Heart right ventricle (tissue), 16 donors: ENCODE data around the gene C17orf114.

Source experiments
- ATAC-seq, 8 donors: fragments of 200-7000 bp; cut with Tn5 transposase; one replicate each; pipeline ENCODE4 v1.9.1; 2020; ENCODE audit warnings: mild to moderate bottlenecking in 8 of 8, moderate library complexity in 8 of 8, moderate number of reproducible peaks in 1 of 8
- DNase-seq, 2 donors: peaks; one replicate each; pipeline ENCODE4 v3.0.0-alpha.2; 2020
- H3K27ac ChIP-seq, 10 donors: fragments of 200-600 bp; sonication (generic) in 2 of 10; one replicate each; pipeline versions ENCODE4 v1.5.0 to v1.8.0; 2020 to 2022; ENCODE audit warnings: mild to moderate bottlenecking in 3 of 10
- H3K27me3 ChIP-seq, 7 donors: fragments of 200-600 bp; one replicate each; pipeline ENCODE4 v1.8.0; 2021 to 2022; ENCODE audit warnings: mild to moderate bottlenecking in 2 of 7
- H3K36me3 ChIP-seq, 9 donors: fragments of 200-600 bp; sonication (generic) in 1 of 9; one replicate each; pipeline versions ENCODE4 v1.5.0 to v1.8.0; 2020 to 2022; ENCODE audit warnings: mild to moderate bottlenecking in 2 of 9
- H3K4me1 ChIP-seq, 9 donors: fragments of 200-600 bp; sonication (generic) in 1 of 9; one replicate each; pipeline versions ENCODE4 v1.5.0 to v1.8.0; 2020 to 2022; ENCODE audit warnings: mild to moderate bottlenecking in 4 of 9
- H3K4me3 ChIP-seq, 10 donors: fragments of 200-600 bp; sonication (generic) in 2 of 10; one replicate each; pipeline versions ENCODE4 v1.5.0 to v1.8.0; 2020 to 2022; ENCODE audit warnings: mild to moderate bottlenecking in 7 of 10, moderate library complexity in 2 of 10
- H3K9me3 ChIP-seq, 11 donors: fragments of 200-600 bp in 10 of 11; sonication (generic) in 2 of 11; one replicate each; pipeline versions ENCODE4 v1.5.0 to v1.8.0; 2013 to 2022; ENCODE audit warnings: mild to moderate bottlenecking in 2 of 11, control low read depth in 1 of 11, moderate library complexity in 1 of 11
- CTCF ChIP-seq, 9 donors: fragments of 200-600 bp; sonication (generic) in 2 of 9; IDR thresholded peaks; one replicate each; pipeline versions ENCODE4 v1.5.0 to v1.8.0; 2021 to 2022; ENCODE audit warnings: antibody characterized with exemption in 9 of 9, mild to moderate bottlenecking in 5 of 9, moderate library complexity in 1 of 9
- WGBS, 2 donors: extraction: QIAGEN DNeasy Blood & Tissue Kit; methylation state at CpG; one replicate each; pipeline ENCODE4 v1.1.7; 2013; ENCODE audit warnings: inconsistent platforms in 1 of 2; 5-methylcytosine and 5-hydroxymethylcytosine counted together
- intact Hi-C, 10 donors: fragments of 100-400 bp; cut with DNase I; formaldehyde crosslinking; loops; one replicate each; pipeline versions ENCODE4 v1.11.1 to v1.14.2; 2022
- donor health status: Arrhythmogenic right ventricular cardiomyopathy.
- donor health status: ischemic (EF 13 %, LVEDD 7.1; RV severe dilation, severe dysfunction).
- donor health status: healthy with polysubstance abuse.
- donor health status: DM: no; HTN: yes; CAD: no.
- donor health status: DM: no; HTN: no; CAD: no.
- donor health status: ischemic (EF 25% LVEDD 6.9; RV normal size, moderate dysfunction).
- donor health status: ischemic (EF 25% LVEDD 5.7; RV mildly dilated, moderate dysfunction).
- donor health status: healthy.
- donor health status: DM: yes; HTN: yes; CAD: no.
- donor health status: Ischemic cardiomyopathy.
- donor health status: ischemic (EF 35%, LVEDD 5.7; RV mildly dilated, moderate dysfunction).
- donor health status: nonischemic (EF 11% LVEDD 7.7; RV severe dilation, severe dysfunction).
- donor health status: DM: yes; HTN: yes; CAD: no.
- donor health status: PGD.
- donor health status: ischemic (EF 29% LVEDD 5.4; RV normal size, mild dysfunction).
- donor health status: nonischemic (EF 23%, LVEDD 6.1; RV moderate dilation, normal function).

Gene C17orf114

GRCh38 chr17:4837471-4838308 lies 35.6 kb upstream of the C17orf114 start:
- Histone ChIP-seq H3K27me3 (no peaks in the 10 kb centered on the region), H3K4me1 (peaks cover 10 to 78% (median 71%) of the 10 kb centered on the region in 9 donors), H3K9me3 (no peaks in the 10 kb centered on the region), H3K4me3 (no peak overlapping the region), H3K36me3 (peaks cover 0 to 9% (median 0%) of the 10 kb centered on the region in 9 donors), H3K27ac (peak overlapping the region; percentile 43 to 84 (median 72))
- DNase-seq: peak; percentile 29 to 42
- intact Hi-C loops: loop anchor here in 5 of 10 donors (5.0 to 10.0 kb wide), 3 partner anchors 40 to 47 kb away; partner anchors contain the start of gene PSMB6 (in 3 of the 5)
- TF ChIP-seq CTCF (IDR thresholded peaks at IDR 0.05): peak in 3 of 9 donors; percentile 31 to 35 (median 31)
- WGBS, 2 donors: 36 to 42% methylated on average over 13 of the region's 13 CpGs
- ATAC-seq: peak in 6 of 8 donors; percentile 15 to 78 (median 56)

- Histone ChIP-seq H3K27me3 (no peaks in the 10 kb centered on the region), H3K36me3 (peaks cover 0 to 9% (median 0%) of the 10 kb centered on the region in 9 donors), H3K27ac (peak overlapping the region in 4 of 10 donors; percentile 0 to 80 (median 30)), H3K9me3 (no peaks in the 10 kb centered on the region), H3K4me3 (no peak overlapping the region), H3K4me1 (peaks cover 10 to 78% (median 71%) of the 10 kb centered on the region in 9 donors)
- WGBS, 2 donors: 77 to 93% methylated on average over 4 of the region's 4 CpGs
- TF ChIP-seq CTCF (IDR thresholded peaks at IDR 0.05): no peak
- intact Hi-C loops: loop anchor here in 5 of 10 donors (5.0 to 10.0 kb wide), 3 partner anchors 39 to 49 kb away; partner anchors contain the start of gene PSMB6 (in 3 of the 5)
- DNase-seq (no peak), ATAC-seq (no peak)
Measured at GRCh38 chr17:4836221-4836620, 34.1 kb upstream of the C17orf114 start.

- ATAC-seq (no peak), DNase-seq (no peak)
- WGBS, 2 donors: 69 to 84% methylated on average over 4 of the region's 4 CpGs
- intact Hi-C loops: loop anchor here in 5 of 10 donors (5.0 to 10.0 kb wide), 3 partner anchors 37 to 50 kb away; partner anchors contain the start of gene PSMB6 (in 3 of the 5)
- H3K36me3 ChIP-seq: peaks cover 0 to 9% (median 0%) of the 10 kb centered on the region in 9 donors
- no peaks in the 10 kb centered on the region for H3K9me3 ChIP-seq
- H3K27me3 ChIP-seq: no peaks in the 10 kb centered on the region
- peak overlapping the region in 8 of 10 donors; percentile 89 to 97 (median 93) for H3K27ac ChIP-seq
- H3K4me3 ChIP-seq: peak overlapping the region in 9 of 10 donors; percentile 67 to 99 (median 91)
- peaks cover 10 to 62% (median 58%) of the 10 kb centered on the region in 9 donors for H3K4me1 ChIP-seq
- TF ChIP-seq CTCF (IDR thresholded peaks at IDR 0.05): no peak
Measured at GRCh38 chr17:4834681-4835020, 32.5 kb upstream of the C17orf114 start.

- peak overlapping the region; percentile 64 to 97 (median 92) for H3K27ac ChIP-seq
- H3K9me3 ChIP-seq: no peaks in the 10 kb centered on the region
- peak in 5 of 8 donors; percentile 1 to 31 (median 7) for ATAC-seq
- WGBS, 2 donors: 5 to 10% methylated on average over 15 of the region's 15 CpGs
- peaks cover 0 to 9% (median 0%) of the 10 kb centered on the region in 9 donors for H3K36me3 ChIP-seq
- intact Hi-C loops: loop anchor here in 4 of 10 donors (2.0 to 10.0 kb wide), 2 partner anchors 43 to 51 kb away; no protein-coding TSS in a partner anchor
- H3K27me3 ChIP-seq: no peaks in the 10 kb centered on the region
- no peak for TF ChIP-seq CTCF (IDR thresholded peaks at IDR 0.05)
- H3K4me1 ChIP-seq: peaks cover 10 to 57% (median 54%) of the 10 kb centered on the region in 9 donors
- DNase-seq: peak in 1 of 2 donors; percentile 38
- H3K4me3 ChIP-seq: peak overlapping the region; percentile 67 to 99 (median 90)
Measured at GRCh38 chr17:4833941-4834680, 32.0 kb upstream of the C17orf114 start.
